Chondrocyte (in vitro differentiated cells): ENCODE data around the gene KCND3. TPM values are rescaled to one million over a fixed set of nuclear protein-coding genes. Genes with fewer than 3 reads are reported as not detected.

Source experiments
- DNase-seq: peaks from one replicate; pipeline ENCODE4 v3.0.0; 2021; ENCODE audit warnings: mixed read lengths, low spot score
- H3K27ac Mint-ChIP-seq: one replicate; pipeline ENCODE4 v1.8.0; 2021; ENCODE audit warnings: mild to moderate bottlenecking, moderate library complexity, mixed read lengths; ENCODE audit not compliant: unreplicated experiment
- H3K27me3 Mint-ChIP-seq: 2 replicates; pipeline ENCODE4 v1.8.0; 2021; ENCODE audit warnings: low read depth, mixed read lengths
- H3K36me3 Mint-ChIP-seq: 2 replicates; pipeline ENCODE4 v1.8.0; 2021; ENCODE audit warnings: low read depth, mixed read lengths
- H3K4me1 Mint-ChIP-seq: 2 replicates; pipeline ENCODE4 v1.8.0; 2021; ENCODE audit warnings: low read depth, mild to moderate bottlenecking, mixed read lengths
- H3K4me3 Mint-ChIP-seq: one replicate; pipeline ENCODE4 v1.8.0; 2021; ENCODE audit warnings: mild to moderate bottlenecking, moderate library complexity, mixed read lengths; ENCODE audit not compliant: unreplicated experiment
- H3K9me3 Mint-ChIP-seq: 2 replicates; pipeline ENCODE4 v1.8.0; 2021; ENCODE audit warnings: low read depth, mixed read lengths
- total RNA-seq: library from RNA; stranded (reverse); gene quantifications from 3 replicates; pipeline ENCODE4 v1.2.1, GENCODE V29; 2021
- TF ChIP-seq, protein P1 (sequence below): fragments of 200-600 bp; sonication (generic); IDR thresholded peaks from 2 replicates; pipeline ENCODE4 v1.5.0; 2021; ENCODE audit warnings: antibody characterized with exemption, mild to moderate bottlenecking, moderate library complexity

Gene KCND3
- total RNA-seq, 1 donor from 2014 or later, result 0.99 TPM

DNA sequence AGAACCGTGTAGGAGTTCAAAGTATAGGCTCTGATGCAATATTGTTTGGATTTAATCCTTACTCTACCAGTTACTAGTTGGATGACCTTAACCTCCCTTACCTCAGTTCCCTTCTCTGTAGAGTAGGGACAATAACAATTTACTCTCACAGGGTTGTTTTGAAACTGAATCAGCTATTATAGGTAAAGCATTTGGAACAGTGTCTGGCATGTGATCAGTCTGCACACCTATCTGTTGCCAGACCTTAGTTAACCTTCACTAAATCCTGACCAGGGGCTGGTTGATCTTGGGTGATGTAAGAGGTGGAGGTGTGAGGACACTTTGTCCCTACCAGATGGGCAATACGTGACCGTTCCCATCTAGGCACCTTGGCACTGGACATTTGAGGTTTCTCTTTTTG, 126.9 kb downstream of the KCND3 start:
- Mint-ChIP-seq H3K36me3 (no peaks in the 10 kb centered on the region), H3K4me1 (no peaks in the 10 kb centered on the region), H3K4me3 (no peak overlapping the region), H3K9me3 (no peaks in the 10 kb centered on the region), H3K27me3 (peaks cover 20% of the 10 kb centered on the region), H3K27ac (no peak overlapping the region)
- no peak for DNase-seq
- TF ChIP-seq, protein P1, sequence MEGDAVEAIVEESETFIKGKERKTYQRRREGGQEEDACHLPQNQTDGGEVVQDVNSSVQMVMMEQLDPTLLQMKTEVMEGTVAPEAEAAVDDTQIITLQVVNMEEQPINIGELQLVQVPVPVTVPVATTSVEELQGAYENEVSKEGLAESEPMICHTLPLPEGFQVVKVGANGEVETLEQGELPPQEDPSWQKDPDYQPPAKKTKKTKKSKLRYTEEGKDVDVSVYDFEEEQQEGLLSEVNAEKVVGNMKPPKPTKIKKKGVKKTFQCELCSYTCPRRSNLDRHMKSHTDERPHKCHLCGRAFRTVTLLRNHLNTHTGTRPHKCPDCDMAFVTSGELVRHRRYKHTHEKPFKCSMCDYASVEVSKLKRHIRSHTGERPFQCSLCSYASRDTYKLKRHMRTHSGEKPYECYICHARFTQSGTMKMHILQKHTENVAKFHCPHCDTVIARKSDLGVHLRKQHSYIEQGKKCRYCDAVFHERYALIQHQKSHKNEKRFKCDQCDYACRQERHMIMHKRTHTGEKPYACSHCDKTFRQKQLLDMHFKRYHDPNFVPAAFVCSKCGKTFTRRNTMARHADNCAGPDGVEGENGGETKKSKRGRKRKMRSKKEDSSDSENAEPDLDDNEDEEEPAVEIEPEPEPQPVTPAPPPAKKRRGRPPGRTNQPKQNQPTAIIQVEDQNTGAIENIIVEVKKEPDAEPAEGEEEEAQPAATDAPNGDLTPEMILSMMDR, result no peak

DNA sequence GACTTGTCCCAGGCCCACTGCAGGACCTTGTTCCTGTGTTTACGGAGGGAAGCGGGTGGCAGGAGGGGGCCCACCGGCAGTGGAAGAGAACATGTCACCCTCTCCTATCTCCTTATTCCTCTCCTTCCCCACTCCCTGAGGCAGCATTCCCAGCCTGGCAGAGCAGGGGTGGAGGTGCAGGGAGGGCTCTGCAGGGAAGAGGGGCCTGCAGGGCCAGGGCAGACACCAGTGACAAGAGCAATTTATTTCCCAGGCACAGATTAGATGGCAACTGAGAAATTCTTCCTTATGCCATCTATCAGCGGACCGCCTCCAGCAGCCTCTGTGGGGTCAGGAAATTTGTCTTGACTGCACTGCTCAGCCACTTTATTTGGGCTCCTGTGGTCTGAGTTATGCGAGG, 127.9 kb downstream of the KCND3 start:
- Mint-ChIP-seq H3K4me3 (no peak overlapping the region), H3K4me1 (no peaks in the 10 kb centered on the region), H3K27me3 (peaks cover 26% of the 10 kb centered on the region), H3K9me3 (no peaks in the 10 kb centered on the region), H3K36me3 (no peaks in the 10 kb centered on the region), H3K27ac (no peak overlapping the region)
- no peak for DNase-seq
- TF ChIP-seq, protein P1, result no peak

DNA sequence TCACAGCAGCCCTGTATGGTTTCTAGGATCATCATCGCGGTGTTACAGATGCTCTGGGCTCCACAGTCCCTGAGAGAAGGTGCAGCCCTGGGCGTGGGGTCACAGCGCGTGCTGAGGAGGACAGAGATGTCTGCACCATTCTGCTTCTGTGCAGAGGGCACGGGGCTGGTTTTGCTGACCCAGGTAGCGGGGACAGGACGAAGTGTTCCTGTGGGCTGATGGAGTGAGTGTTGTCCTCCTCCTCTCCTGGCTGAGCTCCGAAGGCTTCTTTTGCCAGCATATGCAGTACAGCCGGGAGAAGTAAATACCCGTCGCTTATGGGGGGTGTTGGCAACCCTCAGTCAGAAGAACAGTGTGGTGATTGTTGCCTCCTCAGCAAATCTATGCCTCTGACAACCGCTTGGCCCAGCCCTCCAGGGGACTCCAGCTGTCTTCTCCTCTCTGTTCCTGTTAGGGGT, 132.2 kb downstream of the KCND3 start:
- Mint-ChIP-seq H3K27me3 (peaks cover 46% of the 10 kb centered on the region), H3K4me3 (no peak overlapping the region)

DNA sequence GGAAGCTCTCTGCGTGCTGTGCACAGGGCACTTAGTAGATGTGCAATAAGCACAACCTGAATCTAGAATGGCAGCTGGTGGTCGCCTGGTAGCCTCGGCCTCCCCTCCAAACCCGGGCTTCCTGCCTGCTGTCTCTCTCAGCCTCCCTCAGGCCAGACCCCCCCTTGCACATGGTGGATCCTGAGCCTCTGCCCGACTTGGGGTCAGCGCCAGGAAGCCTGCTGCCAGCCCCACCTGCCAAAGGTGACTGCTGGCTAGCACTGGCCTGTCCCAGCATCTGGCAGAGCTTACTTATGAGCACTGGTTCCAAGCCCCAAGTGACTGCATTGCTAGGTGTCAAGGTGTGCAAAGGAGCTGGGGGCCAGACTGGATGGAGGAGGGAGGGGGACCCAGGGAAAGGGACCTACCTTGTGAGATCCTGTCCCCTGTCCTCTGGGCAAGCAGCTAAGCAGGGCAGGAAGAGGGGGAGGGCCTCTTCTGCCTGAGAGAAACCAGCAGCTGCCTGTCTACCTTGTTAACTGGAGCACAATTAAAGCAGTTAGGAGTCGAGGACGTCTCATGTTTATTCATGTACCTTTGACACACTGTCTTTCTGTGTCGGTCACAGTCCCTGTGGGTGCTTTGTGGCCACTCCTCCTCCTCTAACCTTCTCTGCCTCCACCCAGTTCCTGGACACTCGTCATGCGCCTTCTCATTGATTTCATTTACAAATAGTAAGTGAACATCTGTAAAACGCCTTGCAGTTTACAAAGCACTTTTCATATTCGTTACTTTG, 132.9 kb downstream of the KCND3 start:
- Mint-ChIP-seq H3K36me3 (no peaks in the 10 kb centered on the region), H3K27ac (no peak overlapping the region), H3K4me3 (no peak overlapping the region), H3K27me3 (peaks cover 51% of the 10 kb centered on the region), H3K4me1 (no peaks in the 10 kb centered on the region), H3K9me3 (no peaks in the 10 kb centered on the region)
- DNase-seq, result no peak
- TF ChIP-seq, protein P1, result no peak

More for the DNA sequence above, 132.2 kb downstream of the KCND3 start:
- DNase-seq, result no peak
- TF ChIP-seq, protein P1, result no peak
- H3K4me1 Mint-ChIP-seq, result no peaks in the 10 kb centered on the region
- no peaks in the 10 kb centered on the region for H3K9me3 Mint-ChIP-seq
- no peak overlapping the region for H3K27ac Mint-ChIP-seq
- no peaks in the 10 kb centered on the region for H3K36me3 Mint-ChIP-seq

DNA sequence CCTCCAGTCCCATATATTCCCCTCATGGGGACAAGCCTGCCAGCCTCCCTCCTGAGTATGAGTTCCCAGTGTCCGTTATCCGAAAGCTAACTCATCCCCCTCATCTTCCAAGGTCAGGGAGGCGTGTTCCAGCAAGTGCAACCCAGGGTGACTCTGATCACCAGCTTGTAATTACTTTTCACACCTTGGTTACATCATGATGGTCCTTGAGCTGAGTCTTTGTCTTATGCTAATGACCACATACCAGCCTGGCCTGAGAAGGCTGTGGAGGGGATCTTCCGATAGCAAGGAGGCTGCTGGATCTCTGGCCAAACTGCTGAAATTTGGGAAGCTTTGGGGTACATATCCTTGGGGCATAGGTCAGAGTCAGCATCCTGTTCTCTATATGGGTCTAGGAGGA, 134.2 kb downstream of the KCND3 start:
- peaks cover 59% of the 10 kb centered on the region for H3K27me3 Mint-ChIP-seq
- TF ChIP-seq, protein P1, result no peak
- no peaks in the 10 kb centered on the region for H3K9me3 Mint-ChIP-seq
- H3K27ac Mint-ChIP-seq, result no peak overlapping the region
- no peaks in the 10 kb centered on the region for H3K36me3 Mint-ChIP-seq
- no peak for DNase-seq
- H3K4me1 Mint-ChIP-seq, result no peaks in the 10 kb centered on the region
- H3K4me3 Mint-ChIP-seq, result no peak overlapping the region
